ENCODE data around the gene TRPV3.
"Not testable (repeated sequence)": the region's sequence is repeated elsewhere in the genome, so short reads cannot be mapped to it uniquely, and the experiment has no call there.

Gene TRPV3

DNA sequence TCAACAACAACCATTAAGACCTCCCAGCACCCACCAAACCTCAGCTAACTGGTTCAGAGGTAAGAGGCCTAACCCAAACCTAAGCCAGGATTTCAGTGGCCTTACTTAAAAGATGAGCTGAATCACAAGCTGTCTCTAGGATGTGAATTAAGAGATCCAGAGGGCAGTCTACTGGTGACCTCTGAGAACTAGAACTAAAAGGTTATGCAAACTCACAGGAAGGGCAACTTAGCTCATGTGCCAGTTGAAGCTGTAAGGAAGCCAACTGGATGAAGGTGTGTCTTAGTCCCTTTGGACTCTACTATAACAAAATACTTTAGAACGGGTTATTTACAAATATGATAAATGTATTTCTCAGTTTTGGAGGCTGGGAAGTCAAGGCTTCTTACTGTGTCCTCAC, 91.3 kb downstream of the TRPV3 start:
- not testable (repeated sequence) for DNase-seq

Data from activated CD8-positive, alpha-beta memory T cell treated with anti-CD3 and anti-CD28 coated beads for 24 hours (primary cell).